ENCODE data around the gene OR2Y1. TPM values are rescaled to one million over a fixed set of nuclear protein-coding genes. Genes with fewer than 3 reads are reported as not detected.
"Not testable (repeated sequence)": the region's sequence is repeated elsewhere in the genome, so short reads cannot be mapped to it uniquely, and the experiment has no call there.

Gene OR2Y1
- total RNA-seq, 2 donors from 2014 or later: not detected

DNA sequence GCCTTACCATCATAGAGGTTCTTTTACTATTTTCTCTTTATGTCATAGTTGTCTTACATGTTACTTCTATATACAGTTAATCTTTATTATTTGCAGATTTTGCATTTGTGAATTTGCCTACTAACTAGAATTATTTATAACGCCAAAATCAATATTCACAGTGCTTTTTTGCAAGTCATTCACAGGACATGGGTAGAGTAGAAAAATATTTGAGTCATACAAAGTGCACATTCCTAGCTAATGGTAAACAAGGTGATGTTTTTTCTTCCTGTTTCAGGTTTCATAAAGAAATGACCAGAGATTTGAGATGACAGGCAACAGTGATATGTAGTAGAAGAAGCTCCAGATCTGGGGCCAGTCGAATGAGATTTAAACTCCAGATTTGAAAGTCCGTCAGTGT lies 30.0 kb upstream of the OR2Y1 start:
- TF ChIP-seq, protein P1, sequence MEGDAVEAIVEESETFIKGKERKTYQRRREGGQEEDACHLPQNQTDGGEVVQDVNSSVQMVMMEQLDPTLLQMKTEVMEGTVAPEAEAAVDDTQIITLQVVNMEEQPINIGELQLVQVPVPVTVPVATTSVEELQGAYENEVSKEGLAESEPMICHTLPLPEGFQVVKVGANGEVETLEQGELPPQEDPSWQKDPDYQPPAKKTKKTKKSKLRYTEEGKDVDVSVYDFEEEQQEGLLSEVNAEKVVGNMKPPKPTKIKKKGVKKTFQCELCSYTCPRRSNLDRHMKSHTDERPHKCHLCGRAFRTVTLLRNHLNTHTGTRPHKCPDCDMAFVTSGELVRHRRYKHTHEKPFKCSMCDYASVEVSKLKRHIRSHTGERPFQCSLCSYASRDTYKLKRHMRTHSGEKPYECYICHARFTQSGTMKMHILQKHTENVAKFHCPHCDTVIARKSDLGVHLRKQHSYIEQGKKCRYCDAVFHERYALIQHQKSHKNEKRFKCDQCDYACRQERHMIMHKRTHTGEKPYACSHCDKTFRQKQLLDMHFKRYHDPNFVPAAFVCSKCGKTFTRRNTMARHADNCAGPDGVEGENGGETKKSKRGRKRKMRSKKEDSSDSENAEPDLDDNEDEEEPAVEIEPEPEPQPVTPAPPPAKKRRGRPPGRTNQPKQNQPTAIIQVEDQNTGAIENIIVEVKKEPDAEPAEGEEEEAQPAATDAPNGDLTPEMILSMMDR (IDR thresholded peaks at IDR 0.05): no peak
- DNase-seq (ENCODE audit: low spot score): no peak
- peaks cover 5% of the 10 kb centered on the region for H3K9me3 ChIP-seq
- no peak overlapping the region for H3K27ac ChIP-seq
- H3K36me3 ChIP-seq: no peaks in the 10 kb centered on the region
- no peak overlapping the region for H3K4me3 ChIP-seq
- H3K27me3 ChIP-seq (replicated peaks; ENCODE audit: insufficient read depth): no peaks in the 10 kb centered on the region
- no peak for ATAC-seq (ENCODE audit: insufficient number of reproducible peaks, low FRiP score, low read depth)
- no peaks in the 10 kb centered on the region for H3K4me1 ChIP-seq (ENCODE audit: control insufficient read depth in 1 of 2, low read depth in 2 of 2)

DNA sequence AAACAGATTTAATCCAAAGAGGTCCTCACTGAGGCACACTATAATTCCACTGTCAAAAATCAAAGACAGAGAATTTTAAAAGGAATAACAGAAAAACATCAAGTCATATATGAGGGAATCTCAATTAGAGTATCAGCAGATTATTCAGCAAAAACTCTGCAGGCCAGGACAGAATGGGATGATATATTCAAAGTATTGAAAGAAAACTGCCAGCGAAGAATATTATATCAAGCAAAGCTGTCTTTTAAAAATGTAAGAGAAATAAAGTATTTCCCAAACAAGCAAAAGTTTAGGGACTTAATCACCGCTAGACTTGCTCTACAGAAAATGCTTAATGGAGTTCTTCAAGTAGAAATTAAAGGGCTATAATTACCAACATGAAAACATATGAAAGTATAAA lies 15.7 kb upstream of the OR2Y1 start:
- TF ChIP-seq, protein P1 (IDR thresholded peaks at IDR 0.05): no peak
- Histone ChIP-seq H3K9me3 (peaks cover 8% of the 10 kb centered on the region), H3K27ac (no peak overlapping the region), H3K4me3 (no peak overlapping the region), H3K27me3 (replicated peaks; ENCODE audit: insufficient read depth) (no peaks in the 10 kb centered on the region), H3K4me1 (ENCODE audit: control insufficient read depth in 1 of 2, low read depth in 2 of 2) (no peaks in the 10 kb centered on the region), H3K36me3 (no peaks in the 10 kb centered on the region)
- DNase-seq (ENCODE audit: low spot score) (no peak), ATAC-seq (ENCODE audit: insufficient number of reproducible peaks, low FRiP score, low read depth) (no peak)

DNA sequence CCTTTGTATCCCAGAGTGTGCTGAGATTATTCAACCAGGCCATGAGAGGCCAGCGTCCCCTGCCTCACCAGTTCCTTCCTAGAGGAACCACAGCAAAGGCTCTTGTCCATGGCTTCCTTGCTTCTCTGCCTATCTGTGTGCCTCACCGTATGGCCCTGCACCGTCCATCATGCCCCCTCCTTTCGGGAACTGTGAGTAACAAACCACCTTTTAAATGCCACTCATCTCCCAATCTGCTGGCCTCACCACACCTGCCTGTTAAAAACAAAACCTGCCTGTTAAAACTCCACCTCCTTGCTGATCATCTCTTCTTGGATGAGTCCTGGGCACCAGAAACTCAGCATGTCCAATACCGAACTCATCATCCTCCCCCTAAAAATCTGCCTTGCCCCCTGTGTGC lies 4.4 kb upstream of the OR2Y1 start:
- no peak for ATAC-seq (ENCODE audit: insufficient number of reproducible peaks, low FRiP score, low read depth)
- Histone ChIP-seq H3K36me3 (no peaks in the 10 kb centered on the region), H3K4me1 (ENCODE audit: control insufficient read depth in 1 of 2, low read depth in 2 of 2) (no peaks in the 10 kb centered on the region), H3K27me3 (replicated peaks; ENCODE audit: insufficient read depth) (no peaks in the 10 kb centered on the region), H3K4me3 (no peak overlapping the region), H3K9me3 (no peaks in the 10 kb centered on the region), H3K27ac (no peak overlapping the region)
- no peak for DNase-seq (ENCODE audit: low spot score)
- TF ChIP-seq, protein P1 (IDR thresholded peaks at IDR 0.05): no peak

DNA sequence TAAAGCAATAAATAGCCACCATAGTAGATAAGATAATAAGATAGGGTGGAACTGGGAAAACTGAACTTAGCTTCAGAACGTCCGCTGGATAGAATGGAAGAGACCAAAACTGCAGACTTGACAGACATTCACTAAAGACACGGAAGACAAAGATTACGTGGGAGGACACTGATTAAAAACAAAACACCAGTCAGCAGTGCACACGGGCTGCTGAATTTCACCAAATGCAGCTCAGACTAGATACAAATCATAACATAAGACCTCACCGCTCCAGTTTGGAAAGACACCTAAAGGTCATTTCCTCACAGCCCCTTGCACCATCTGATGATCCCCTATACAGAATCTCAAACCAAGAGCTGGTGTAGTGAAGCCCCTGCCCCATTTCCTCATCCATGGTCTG lies 2.9 kb upstream of the OR2Y1 start:
- no peak for ATAC-seq (ENCODE audit: insufficient number of reproducible peaks, low FRiP score, low read depth)
- Histone ChIP-seq H3K4me1 (ENCODE audit: control insufficient read depth in 1 of 2, low read depth in 2 of 2) (no peaks in the 10 kb centered on the region), H3K27ac (no peak overlapping the region), H3K9me3 (no peaks in the 10 kb centered on the region), H3K36me3 (no peaks in the 10 kb centered on the region), H3K27me3 (replicated peaks; ENCODE audit: insufficient read depth) (no peaks in the 10 kb centered on the region), H3K4me3 (no peak overlapping the region)
- DNase-seq (ENCODE audit: low spot score): no peak
- TF ChIP-seq, protein P1 (IDR thresholded peaks at IDR 0.05): no peak

DNA sequence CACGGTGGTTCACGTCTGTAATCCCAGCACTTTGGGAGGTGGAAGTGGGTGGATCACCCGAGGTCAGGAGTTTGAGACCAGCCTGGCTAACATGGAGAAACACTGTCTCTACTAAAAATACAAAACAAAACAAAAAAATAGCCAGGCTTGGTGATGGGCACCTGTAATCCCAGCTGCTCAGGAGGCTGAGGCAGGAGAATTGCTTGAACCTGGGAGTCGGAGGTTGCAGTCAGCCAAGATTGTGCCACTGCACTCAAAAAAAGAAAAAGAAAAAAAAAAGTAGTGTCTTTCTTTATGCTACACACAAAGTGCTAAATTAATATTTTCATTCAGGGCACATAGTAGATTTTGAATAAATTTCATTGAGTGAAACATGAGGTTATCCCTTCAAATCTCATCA lies 1.1 kb upstream of the OR2Y1 start:
- not testable (repeated sequence) for H3K4me3 ChIP-seq; ATAC-seq (ENCODE audit: insufficient number of reproducible peaks, low FRiP score, low read depth); H3K9me3 ChIP-seq; DNase-seq (ENCODE audit: low spot score); H3K27me3 ChIP-seq (replicated peaks; ENCODE audit: insufficient read depth); H3K27ac ChIP-seq; H3K4me1 ChIP-seq (ENCODE audit: control insufficient read depth in 1 of 2, low read depth in 2 of 2); H3K36me3 ChIP-seq

DNA sequence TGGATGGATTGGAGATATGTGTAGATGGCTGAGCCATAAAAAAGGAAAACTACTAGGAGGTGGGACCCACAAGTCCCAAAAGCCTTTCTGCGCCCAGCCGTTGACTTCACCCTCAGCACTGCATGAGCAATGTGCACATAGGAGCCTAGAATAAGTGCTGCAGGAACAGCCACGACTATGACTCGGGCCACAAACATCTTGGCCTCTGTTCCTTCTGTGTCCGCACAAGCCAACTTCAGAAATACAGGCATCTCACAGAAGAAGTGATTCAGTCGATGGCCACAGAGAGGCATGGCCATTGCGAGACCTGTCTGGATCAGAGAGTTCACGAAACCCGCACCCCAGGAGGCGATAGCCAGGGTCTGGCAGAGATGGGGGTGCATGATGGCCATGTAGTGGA lies 587 bp downstream of the OR2Y1 start:
- Histone ChIP-seq H3K4me3 (no peak overlapping the region), H3K4me1 (ENCODE audit: control insufficient read depth in 1 of 2, low read depth in 2 of 2) (no peaks in the 10 kb centered on the region), H3K27me3 (replicated peaks; ENCODE audit: insufficient read depth) (no peaks in the 10 kb centered on the region), H3K9me3 (no peaks in the 10 kb centered on the region), H3K36me3 (no peaks in the 10 kb centered on the region), H3K27ac (no peak overlapping the region)
- DNase-seq (ENCODE audit: low spot score) (no peak), ATAC-seq (ENCODE audit: insufficient number of reproducible peaks, low FRiP score, low read depth) (no peak)
- TF ChIP-seq, protein P1 (IDR thresholded peaks at IDR 0.05): no peak
